Thoracic aorta (tissue), 2 donors: ENCODE measurements around the gene ARHGEF16. TPM values are rescaled to one million over a fixed set of nuclear protein-coding genes. Genes with fewer than 3 reads are reported as not detected.

ENCODE experiments used
- ATAC-seq: fragments of 150-250 bp; one replicate; pipeline ENCODE4 v1.8.0; 2017; ENCODE audit warnings: low read depth; ENCODE audit not compliant: insufficient number of reproducible peaks, low FRiP score
- DNase-seq: peaks from one replicate; pipeline ENCODE4 v3.0.0-alpha.2; 2020; ENCODE audit warnings: low spot score
- H3K27ac ChIP-seq, 2 donors: fragments of 200-600 bp; sonication (generic); 1 replicate in 1 of 2; 2 replicates in 1 of 2; pipeline ENCODE4 v1.5.1; 2016; ENCODE audit warnings: mild to moderate bottlenecking in 2 of 2, moderate library complexity in 2 of 2
- H3K27me3 ChIP-seq: fragments of 200-600 bp; sonication (generic); replicated peaks from 2 replicates; pipeline ENCODE4 v1.6.0; 2016; ENCODE audit warnings: mild to moderate bottlenecking; ENCODE audit not compliant: insufficient read depth
- H3K36me3 ChIP-seq: fragments of 200-600 bp; sonication (generic); one replicate; pipeline ENCODE4 v1.5.1; 2016
- H3K4me1 ChIP-seq, 2 donors: fragments of 200-600 bp; sonication (generic); 1 replicate in 1 of 2; 2 replicates in 1 of 2; pipeline versions ENCODE4 v1.5.1 to v1.6.0; 2016; ENCODE audit warnings: low read depth in 2 of 2, mild to moderate bottlenecking in 1 of 2; ENCODE audit not compliant: control insufficient read depth in 1 of 2
- H3K4me3 ChIP-seq: fragments of 200-600 bp; sonication (generic); 2 replicates; pipeline ENCODE4 v1.5.1; 2016; ENCODE audit warnings: mild to moderate bottlenecking
- H3K9me3 ChIP-seq: fragments of 200-600 bp; sonication (generic); 2 replicates; pipeline ENCODE4 v1.5.1; 2016
- CTCF ChIP-seq: fragments of 200-600 bp; sonication (generic); IDR thresholded peaks from one replicate; pipeline ENCODE4 v1.5.1; 2019; ENCODE audit warnings: antibody characterized with exemption
- total RNA-seq, 2 donors: library from RNA; depleted of rRNA; stranded (reverse); fragments of >200 nt; gene quantifications; one replicate each; pipeline versions ENCODE4 v1.1.0 to v1.2.3, GENCODE V29; 2016

ARHGEF16 gene
- total RNA-seq, 2 donors from 2014 or later = 1.6 to 2.4 TPM

GRCh38 chr1:3457910-3458883 lies 3.7 kb downstream of the ARHGEF16 start:
- Histone ChIP-seq H3K27me3 (peaks cover 3% of the 10 kb centered on the region), H3K27ac (no peak overlapping the region), H3K9me3 (no peaks in the 10 kb centered on the region), H3K4me1 (peaks cover 5 to 14% of the 10 kb centered on the region in 2 donors), H3K4me3 (no peak overlapping the region), H3K36me3 (no peaks in the 10 kb centered on the region)
- no peak for TF ChIP-seq CTCF
- no peak for DNase-seq
- ATAC-seq = no peak

- no peak overlapping the region for H3K27ac ChIP-seq
- ATAC-seq (no peak), DNase-seq (no peak)
- H3K27me3 ChIP-seq = no peaks in the 10 kb centered on the region
- no peak for TF ChIP-seq CTCF
- H3K9me3 ChIP-seq = no peaks in the 10 kb centered on the region
- no peaks in the 10 kb centered on the region for H3K36me3 ChIP-seq
- no peak overlapping the region for H3K4me3 ChIP-seq
- H3K4me1 ChIP-seq = peaks cover 0 to 8% of the 10 kb centered on the region in 2 donors
These were observed 4.8 kb downstream of the ARHGEF16 start for GRCh38 chr1:3459051-3459908.

- peaks cover 0 to under 1% of the 10 kb centered on the region in 2 donors for H3K4me1 ChIP-seq
- no peaks in the 10 kb centered on the region for H3K9me3 ChIP-seq
- no peaks in the 10 kb centered on the region for H3K27me3 ChIP-seq
- ATAC-seq = no peak
- H3K36me3 ChIP-seq = no peaks in the 10 kb centered on the region
- TF ChIP-seq CTCF = no peak
- no peak for DNase-seq
- no peak overlapping the region for H3K27ac ChIP-seq
- H3K4me3 ChIP-seq = no peak overlapping the region
These were observed 5.6 kb downstream of the ARHGEF16 start for GRCh38 chr1:3459940-3460671.

GRCh38 chr1:3460672-3461131 lies 6.2 kb downstream of the ARHGEF16 start:
- Histone ChIP-seq H3K27me3 (no peaks in the 10 kb centered on the region), H3K4me1 (no peaks in the 10 kb centered on the region), H3K27ac (no peak overlapping the region), H3K9me3 (no peaks in the 10 kb centered on the region), H3K4me3 (no peak overlapping the region), H3K36me3 (no peaks in the 10 kb centered on the region)
- no peak for ATAC-seq
- TF ChIP-seq CTCF = no peak
- no peak for DNase-seq
